Lower lobe of right lung (tissue), 2 donors: ENCODE data around the gene CDH23. TPM values are rescaled to one million over a fixed set of nuclear protein-coding genes. Genes with fewer than 3 reads are reported as not detected.

ENCODE experiments used
- ATAC-seq, 2 donors: fragments of 200-7000 bp; cut with Tn5 transposase; one replicate each; pipeline ENCODE4 v1.9.1; 2020 to 2022; ENCODE audit warnings: mild to moderate bottlenecking in 2 of 2, moderate library complexity in 2 of 2
- DNase-seq: peaks from one replicate; pipeline ENCODE4 v3.0.0-alpha.2; 2020
- H3K27ac ChIP-seq: fragments of 200-600 bp; one replicate; pipeline ENCODE4 v1.8.0; 2022
- H3K27me3 ChIP-seq: fragments of 200-600 bp; one replicate; pipeline ENCODE4 v1.8.0; 2022; ENCODE audit warnings: low read depth
- H3K36me3 ChIP-seq: fragments of 200-600 bp; one replicate; pipeline ENCODE4 v1.8.0; 2022; ENCODE audit warnings: mild to moderate bottlenecking
- H3K4me1 ChIP-seq: fragments of 200-600 bp; one replicate; pipeline ENCODE4 v1.8.0; 2022
- H3K4me3 ChIP-seq: fragments of 200-600 bp; one replicate; pipeline ENCODE4 v1.8.0; 2022; ENCODE audit warnings: mild to moderate bottlenecking
- H3K9me3 ChIP-seq: fragments of 200-600 bp; one replicate; pipeline ENCODE4 v1.8.0; 2022
- intact Hi-C: fragments of 100-400 bp; cut with DNase I; formaldehyde crosslinking; loops from one replicate; pipeline ENCODE4 v1.11.0; 2022
- total RNA-seq: library from RNA; stranded (reverse); fragmentation: NEBNext Ultra II Directional; extraction: Animal tissue kit (Norgen Biotek cat#: 25700); gene quantifications from one replicate; pipeline ENCODE4 v1.2.1, GENCODE V29; 2021
- TF ChIP-seq, protein P1 (sequence below): fragments of 200-600 bp; IDR thresholded peaks from one replicate; pipeline ENCODE4 v1.8.0; 2022; ENCODE audit warnings: antibody characterized with exemption, mild to moderate bottlenecking
- donor health status: DM: no; HTN: yes; CAD: no; lungs with severe emphysema.

CDH23 gene
- total RNA-seq, 1 donor from 2014 or later = 9.4 TPM

DNA sequence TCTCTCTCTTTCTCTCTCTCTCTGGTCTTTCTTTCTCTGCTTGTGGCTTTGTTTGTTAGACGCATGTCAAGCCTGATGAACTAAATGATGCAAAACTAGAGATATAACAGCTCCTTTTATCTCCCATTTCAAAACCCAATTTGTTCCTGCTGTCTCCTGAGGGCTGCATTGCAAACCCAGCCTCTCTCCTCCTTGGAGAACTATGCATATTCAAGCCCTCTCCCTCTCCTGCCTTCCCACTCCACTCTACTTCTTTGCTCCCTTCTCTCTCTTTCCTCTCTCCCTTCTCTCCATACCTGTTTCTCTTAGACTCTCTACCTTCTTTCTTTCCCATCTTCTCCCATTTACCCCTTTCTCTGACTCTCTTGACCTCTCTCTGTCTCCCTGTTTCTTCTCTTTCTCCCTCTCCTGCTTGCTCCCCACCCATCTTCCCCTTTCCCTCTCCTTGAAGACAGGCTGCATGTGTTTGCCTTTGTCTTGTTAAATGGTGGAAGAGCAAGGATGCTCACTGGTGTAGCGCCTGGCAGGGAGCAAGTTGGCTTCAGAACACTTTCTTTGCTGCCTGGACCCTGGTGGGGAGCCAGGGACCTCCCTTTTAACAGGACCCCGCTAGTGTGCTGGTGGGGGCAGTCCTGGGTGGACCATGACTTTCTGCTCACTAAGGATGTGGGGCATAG lies 142.9 kb downstream of the CDH23 start:
- no peaks in the 10 kb centered on the region for H3K4me1 ChIP-seq
- H3K9me3 ChIP-seq = no peaks in the 10 kb centered on the region
- no peak overlapping the region for H3K27ac ChIP-seq
- H3K36me3 ChIP-seq = no peaks in the 10 kb centered on the region
- DNase-seq (no peak), ATAC-seq (no peak)
- TF ChIP-seq, protein P1, sequence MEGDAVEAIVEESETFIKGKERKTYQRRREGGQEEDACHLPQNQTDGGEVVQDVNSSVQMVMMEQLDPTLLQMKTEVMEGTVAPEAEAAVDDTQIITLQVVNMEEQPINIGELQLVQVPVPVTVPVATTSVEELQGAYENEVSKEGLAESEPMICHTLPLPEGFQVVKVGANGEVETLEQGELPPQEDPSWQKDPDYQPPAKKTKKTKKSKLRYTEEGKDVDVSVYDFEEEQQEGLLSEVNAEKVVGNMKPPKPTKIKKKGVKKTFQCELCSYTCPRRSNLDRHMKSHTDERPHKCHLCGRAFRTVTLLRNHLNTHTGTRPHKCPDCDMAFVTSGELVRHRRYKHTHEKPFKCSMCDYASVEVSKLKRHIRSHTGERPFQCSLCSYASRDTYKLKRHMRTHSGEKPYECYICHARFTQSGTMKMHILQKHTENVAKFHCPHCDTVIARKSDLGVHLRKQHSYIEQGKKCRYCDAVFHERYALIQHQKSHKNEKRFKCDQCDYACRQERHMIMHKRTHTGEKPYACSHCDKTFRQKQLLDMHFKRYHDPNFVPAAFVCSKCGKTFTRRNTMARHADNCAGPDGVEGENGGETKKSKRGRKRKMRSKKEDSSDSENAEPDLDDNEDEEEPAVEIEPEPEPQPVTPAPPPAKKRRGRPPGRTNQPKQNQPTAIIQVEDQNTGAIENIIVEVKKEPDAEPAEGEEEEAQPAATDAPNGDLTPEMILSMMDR = no peak
- intact Hi-C loops = no loop called here
- no peaks in the 10 kb centered on the region for H3K27me3 ChIP-seq
- no peak overlapping the region for H3K4me3 ChIP-seq

DNA sequence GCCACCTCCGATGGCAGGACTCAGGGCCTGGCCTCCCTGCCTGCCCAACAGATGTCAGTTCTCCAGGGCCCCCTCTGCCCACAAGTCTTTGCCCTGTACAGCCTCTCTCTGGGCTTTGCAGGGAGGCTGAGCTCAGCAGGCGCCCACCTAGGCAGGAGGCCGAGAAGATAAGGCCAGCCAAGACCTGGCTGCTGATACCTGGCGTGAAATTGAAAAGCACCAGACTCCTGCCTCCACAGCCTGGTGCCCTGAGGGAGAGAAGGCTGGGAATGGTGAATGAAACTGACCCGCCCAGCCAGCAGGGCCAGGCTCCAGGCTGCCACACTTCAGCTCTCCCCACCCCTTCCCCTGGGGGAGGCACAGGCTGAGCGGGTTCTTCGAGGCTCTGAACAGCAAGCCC lies 145.8 kb downstream of the CDH23 start:
- TF ChIP-seq, protein P1 = no peak

DNA sequence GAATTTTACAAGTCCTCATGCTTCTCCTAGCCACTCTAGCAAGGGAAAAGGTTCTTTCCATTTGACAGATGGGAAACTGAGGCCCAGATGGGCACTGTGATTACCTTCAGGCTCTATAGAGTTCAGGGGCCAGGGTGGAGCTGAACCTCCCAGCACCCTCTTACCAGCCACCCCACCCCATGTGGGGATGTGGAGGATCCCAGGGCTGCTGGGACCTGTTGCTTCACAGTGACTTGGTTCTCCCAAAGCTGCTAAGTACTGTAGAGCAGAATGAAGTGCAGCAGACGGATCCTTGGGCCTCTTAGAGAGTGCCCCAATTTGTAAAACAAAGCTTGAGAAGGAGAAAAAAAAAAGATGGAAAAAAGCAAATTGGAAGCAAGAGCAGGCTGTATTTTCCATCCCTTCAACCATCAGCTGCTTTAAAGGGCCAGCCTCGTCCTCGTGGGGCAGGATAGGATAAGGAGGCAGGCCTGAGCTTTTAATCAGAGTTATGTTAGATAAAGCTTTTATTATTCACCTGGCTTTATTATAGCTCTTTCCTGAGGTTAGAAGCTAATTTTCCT lies 147.0 kb downstream of the CDH23 start:
- TF ChIP-seq, protein P1 = no peak
- Histone ChIP-seq H3K36me3 (no peaks in the 10 kb centered on the region), H3K4me1 (no peaks in the 10 kb centered on the region), H3K4me3 (no peak overlapping the region), H3K9me3 (no peaks in the 10 kb centered on the region), H3K27me3 (no peaks in the 10 kb centered on the region), H3K27ac (no peak overlapping the region)
- ATAC-seq (no peak), DNase-seq (no peak)
- intact Hi-C loops = no loop called here

More for the DNA sequence above, 145.8 kb downstream of the CDH23 start:
- ATAC-seq (no peak), DNase-seq (no peak)
- no peaks in the 10 kb centered on the region for H3K9me3 ChIP-seq
- H3K36me3 ChIP-seq = no peaks in the 10 kb centered on the region
- no peaks in the 10 kb centered on the region for H3K4me1 ChIP-seq
- no peak overlapping the region for H3K27ac ChIP-seq
- H3K27me3 ChIP-seq = no peaks in the 10 kb centered on the region
- intact Hi-C loops = no loop called here
- H3K4me3 ChIP-seq = no peak overlapping the region

DNA sequence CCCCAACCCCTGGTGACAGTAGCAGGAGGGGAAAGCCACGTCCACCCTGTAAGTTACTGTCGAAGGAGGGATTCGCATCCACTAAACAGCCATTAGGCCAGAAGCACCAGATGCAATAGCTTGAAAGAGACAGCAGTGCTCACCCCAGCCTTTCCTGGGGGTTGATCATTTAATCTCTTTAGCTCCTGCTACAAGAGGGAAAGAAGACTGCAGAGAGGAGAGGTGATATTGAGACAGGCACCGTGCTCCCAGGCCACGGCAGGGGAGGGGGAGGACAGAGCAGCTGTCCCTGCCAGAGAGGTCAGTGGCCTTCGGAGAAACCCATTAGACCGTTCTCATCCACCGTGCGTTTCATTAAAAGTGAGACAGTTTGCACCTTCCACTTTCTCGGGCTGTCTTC lies 148.3 kb downstream of the CDH23 start:
- Histone ChIP-seq H3K4me3 (no peak overlapping the region), H3K27ac (no peak overlapping the region), H3K27me3 (no peaks in the 10 kb centered on the region), H3K4me1 (no peaks in the 10 kb centered on the region), H3K36me3 (no peaks in the 10 kb centered on the region), H3K9me3 (no peaks in the 10 kb centered on the region)
- TF ChIP-seq, protein P1 = no peak
- intact Hi-C loops = no loop called here
- ATAC-seq (no peak), DNase-seq (no peak)

DNA sequence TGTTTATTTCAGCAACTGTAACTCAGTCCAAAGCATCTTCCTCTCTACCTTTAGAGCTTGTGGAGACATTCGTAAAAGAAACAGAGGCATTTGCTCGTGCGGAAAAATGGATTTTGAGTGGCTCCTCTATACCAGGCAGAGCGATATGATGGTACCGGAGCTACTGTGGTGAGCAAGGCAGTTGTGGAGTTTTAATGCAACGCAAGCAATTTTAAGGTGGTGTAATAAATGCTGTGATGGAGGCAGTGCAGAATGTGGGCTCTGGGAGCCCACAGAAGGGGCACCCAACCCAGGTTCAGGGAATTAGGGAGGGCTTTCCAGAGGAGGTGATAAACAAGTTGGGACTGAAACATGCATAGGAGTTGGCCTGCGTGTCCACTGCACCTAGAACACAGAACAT lies 149.5 kb downstream of the CDH23 start:
- intact Hi-C loops = no loop called here

More for the DNA sequence above, 149.5 kb downstream of the CDH23 start:
- Histone ChIP-seq H3K27ac (no peak overlapping the region), H3K27me3 (no peaks in the 10 kb centered on the region), H3K4me1 (no peaks in the 10 kb centered on the region), H3K4me3 (no peak overlapping the region), H3K36me3 (no peaks in the 10 kb centered on the region), H3K9me3 (no peaks in the 10 kb centered on the region)
- TF ChIP-seq, protein P1 = no peak
- DNase-seq = no peak
- ATAC-seq = no peak
